SK-N-SH (cell line): ENCODE measurements around the gene KRT17. TPM values are rescaled to one million over a fixed set of nuclear protein-coding genes. Genes with fewer than 3 reads are reported as not detected.
A peak's percentile ranks its signal among the peaks of the same experiment; 100 is the strongest.

ENCODE experiments used
- CTCF ChIA-PET: fragments of 300-600, 350-600 bp; formaldehyde crosslinking; extraction: SDS; loops from one replicate; lab custom pipeline; 2021; lab: Yijun Ruan, JAX
- POLR2A ChIA-PET: fragments of 350-600 bp; sonication (Branson Sonifier 250); formaldehyde crosslinking; extraction: SDS; loops from one replicate; lab custom pipeline; 2020; ENCODE audit warnings: antibody characterized with exemption, inconsistent platforms; lab: Yijun Ruan, JAX
- DNase-seq: peaks from one replicate; pipeline ENCODE4 v3.0.0; 2012
- H2AFZ ChIP-seq: fragments of 200-600 bp; sonication (generic); 2 replicates; pipeline ENCODE4 v1.8.1; 2016; ENCODE audit warnings: antibody characterized with exemption, mild to moderate bottlenecking, low read depth
- H3F3A ChIP-seq: fragments of 200-600 bp; sonication (generic); replicated peaks from 2 replicates; pipeline ENCODE3; 2016; ENCODE audit warnings: antibody characterized with exemption, mild to moderate bottlenecking; ENCODE audit not compliant: insufficient read depth
- H3K27ac ChIP-seq, 2 experiments: fragments of 200-500 bp in 1 of 2; fragments of 200-600 bp in 1 of 2; sonication (Bioruptor generic) in 1 of 2; sonication (generic), shearing (Covaris generic) in 1 of 2; 2 replicates each; pipeline versions ENCODE4 v1.5.1 to v1.6.1; 2014 to 2016; ENCODE audit warnings: low read depth in 2 of 2, inconsistent platforms in 1 of 2, low read length in 1 of 2, mild to moderate bottlenecking in 1 of 2, mixed read lengths in 1 of 2
- H3K27me3 ChIP-seq: fragments of 200-600 bp; sonication (generic), shearing (Covaris generic); 2 replicates; pipeline ENCODE4 v1.6.1; 2016; ENCODE audit warnings: mixed run types; ENCODE audit not compliant: insufficient read depth
- H3K36me3 ChIP-seq, 2 experiments: fragments of 200-500 bp in 1 of 2; fragments of 200-600 bp in 1 of 2; sonication (Bioruptor generic) in 1 of 2; sonication (generic) in 1 of 2; replicated peaks in 1 of 2; 2 replicates each; pipeline versions ENCODE3 to v1.5.1; 2014 to 2016; ENCODE audit warnings: low read length in 1 of 2, mild to moderate bottlenecking in 1 of 2; ENCODE audit not compliant: insufficient read depth in 2 of 2, control insufficient read depth in 1 of 2
- H3K4me1 ChIP-seq, 2 experiments: fragments of 200-500 bp in 1 of 2; fragments of 200-600 bp in 1 of 2; sonication (Bioruptor generic) in 1 of 2; sonication (generic), shearing (Covaris generic) in 1 of 2; 2 replicates each; pipeline versions ENCODE4 v1.5.1 to v1.6.1; 2014 to 2016; ENCODE audit warnings: low read depth in 1 of 2, low read length in 1 of 2, mixed run types in 1 of 2; ENCODE audit not compliant: insufficient read depth in 2 of 2, control insufficient read depth in 1 of 2
- H3K4me2 ChIP-seq: fragments of 200-600 bp; sonication (generic), shearing (Covaris generic); 2 replicates; pipeline ENCODE4 v1.6.1; 2017; ENCODE audit warnings: mixed run types
- H3K4me3 ChIP-seq, 2 experiments: fragments of 200-500 bp in 1 of 2; fragments of 200-600 bp in 1 of 2; sonication (Bioruptor generic) in 1 of 2; sonication (generic), shearing (Covaris generic) in 1 of 2; 2 replicates each; pipeline versions ENCODE4 v1.5.1 to v1.8.1; 2014 to 2016; ENCODE audit warnings: low read depth in 2 of 2, inconsistent platforms in 1 of 2, low read length in 1 of 2, mild to moderate bottlenecking in 1 of 2, mixed read lengths in 1 of 2, moderate library complexity in 1 of 2
- H3K79me2 ChIP-seq: fragments of 200-600 bp; sonication (generic); 2 replicates; pipeline ENCODE4 v1.8.1; 2017; ENCODE audit warnings: mild to moderate bottlenecking; ENCODE audit not compliant: insufficient read depth
- H3K9ac ChIP-seq: fragments of 200-600 bp; sonication (generic); 2 replicates; pipeline ENCODE4 v1.6.1; 2017; ENCODE audit warnings: mixed run types
- H3K9me2 ChIP-seq: fragments of 200-600 bp; sonication (generic); 2 replicates; pipeline ENCODE4 v1.6.1; 2017; ENCODE audit warnings: mixed run types
- H3K9me3 ChIP-seq: fragments of 200-600 bp; sonication (generic); 2 replicates; pipeline ENCODE4 v1.6.1; 2017; ENCODE audit warnings: mixed run types, mild to moderate bottlenecking, moderate library complexity
- H4K20me1 ChIP-seq: fragments of 200-600 bp; sonication (generic); 2 replicates; pipeline ENCODE4 v1.6.1; 2017; ENCODE audit warnings: mild to moderate bottlenecking, mixed run types; ENCODE audit not compliant: insufficient read depth
- ELF1 ChIP-seq: IDR thresholded peaks from 2 replicates; pipeline ENCODE4 v1.4.0; 2012
- EZH2phosphoT487 ChIP-seq: fragments of 200-600 bp; sonication (generic); IDR thresholded peaks from 2 replicates; pipeline ENCODE4 v1.6.1; 2017; ENCODE audit warnings: low read depth, mixed run types, mild to moderate bottlenecking, antibody characterized with exemption, moderate library complexity, borderline replicate concordance
- FOSL2 ChIP-seq: IDR thresholded peaks from 2 replicates; pipeline ENCODE4 v1.4.0; 2012; ENCODE audit warnings: low read depth, mild to moderate bottlenecking, moderate library complexity, borderline replicate concordance
- FOXM1 ChIP-seq: IDR thresholded peaks from 2 replicates; pipeline ENCODE4 v1.4.0; 2012; ENCODE audit warnings: low read depth, mild to moderate bottlenecking
- GATA2 ChIP-seq: sonication (generic); formaldehyde crosslinking; IDR thresholded peaks from 2 replicates; pipeline ENCODE4 v1.5.0; 2020; ENCODE audit warnings: mild to moderate bottlenecking, missing genetic modification reagents
- JUND ChIP-seq: IDR thresholded peaks from 2 replicates; pipeline ENCODE4 v1.4.0; 2012
- MEF2A ChIP-seq: IDR thresholded peaks from 2 replicates; pipeline ENCODE4 v1.4.0; 2012; ENCODE audit warnings: low read depth, borderline replicate concordance
- MXI1 ChIP-seq: IDR thresholded peaks from 2 replicates; pipeline ENCODE4 v1.6.1; 2012; ENCODE audit warnings: mild to moderate bottlenecking, low read depth, low read length, improper control_type of control experiment
- NRF1 ChIP-seq: IDR thresholded peaks from 2 replicates; pipeline ENCODE4 v1.6.1; 2012; ENCODE audit warnings: low read depth, mild to moderate bottlenecking, low read length
- POLR2AphosphoS5 ChIP-seq: IDR thresholded peaks from 2 replicates; pipeline ENCODE4 v1.6.1; 2012; ENCODE audit warnings: low read depth, low read length
- RAD21 ChIP-seq: IDR thresholded peaks from 2 replicates; pipeline ENCODE4 v1.6.1; 2012; ENCODE audit warnings: mild to moderate bottlenecking, low read length
- RCOR1 ChIP-seq: fragments of 150-350 bp; IDR thresholded peaks from 2 replicates; pipeline ENCODE4 v1.6.1; 2017; ENCODE audit warnings: antibody characterized with exemption, low read length
- RFX5 ChIP-seq: IDR thresholded peaks from 2 replicates; pipeline ENCODE4 v1.6.1; 2012; ENCODE audit warnings: mild to moderate bottlenecking, improper control_type of control experiment, low read length
- SMC3 ChIP-seq: IDR thresholded peaks from 2 replicates; pipeline ENCODE4 v1.6.1; 2012; ENCODE audit warnings: low read depth, low read length, improper control_type of control experiment
- TAF1 ChIP-seq: IDR thresholded peaks from 2 replicates; pipeline ENCODE4 v1.6.1; 2012; ENCODE audit warnings: low read depth, mild to moderate bottlenecking, low read length, moderate library complexity, borderline replicate concordance
- TCF12 ChIP-seq: IDR thresholded peaks from 2 replicates; pipeline ENCODE4 v1.4.0; 2012
- TEAD4 ChIP-seq: IDR thresholded peaks from 2 replicates; pipeline ENCODE4 v1.4.0; 2012; ENCODE audit warnings: mild to moderate bottlenecking, borderline replicate concordance; ENCODE audit not compliant: insufficient read depth
- YY1 ChIP-seq: IDR thresholded peaks from 2 replicates; pipeline ENCODE4 v1.4.0; 2012; ENCODE audit warnings: low read depth, mild to moderate bottlenecking
- WGBS: methylation state at CpG from one replicate; pipeline ENCODE4 v1.1.6; 2017; ENCODE audit warnings: low lambda C conversion rate; 5-methylcytosine and 5-hydroxymethylcytosine counted together
- polyA plus RNA-seq, 3 experiments: library from polyadenylated mRNA; depleted of rRNA; stranded (reverse); fragments of >200 nt; gene quantifications; 2 replicates each; pipeline ENCODE4 v1.2.3, GENCODE V29; 2012
- TF ChIP-seq, protein P1 (sequence below): IDR thresholded peaks from 2 replicates; pipeline ENCODE4 v1.6.1; 2012; ENCODE audit warnings: mild to moderate bottlenecking, low read depth, low read length, moderate library complexity
- TF ChIP-seq, protein P2 (sequence below): fragments of 150-350 bp; IDR thresholded peaks from 2 replicates; pipeline ENCODE4 v1.6.1; 2016; ENCODE audit warnings: mild to moderate bottlenecking, low read depth, low read length
- TF ChIP-seq, protein P3 (sequence below): fragments of 200-600 bp; sonication (generic); IDR thresholded peaks from 2 replicates; pipeline ENCODE4 v1.6.1; 2017; ENCODE audit warnings: antibody characterized with exemption, mild to moderate bottlenecking, moderate library complexity

KRT17 gene
- polyA plus RNA-seq, 1 of the 3 experiments (the other 2 are of a cell fraction), result 0.39 TPM

DNA sequence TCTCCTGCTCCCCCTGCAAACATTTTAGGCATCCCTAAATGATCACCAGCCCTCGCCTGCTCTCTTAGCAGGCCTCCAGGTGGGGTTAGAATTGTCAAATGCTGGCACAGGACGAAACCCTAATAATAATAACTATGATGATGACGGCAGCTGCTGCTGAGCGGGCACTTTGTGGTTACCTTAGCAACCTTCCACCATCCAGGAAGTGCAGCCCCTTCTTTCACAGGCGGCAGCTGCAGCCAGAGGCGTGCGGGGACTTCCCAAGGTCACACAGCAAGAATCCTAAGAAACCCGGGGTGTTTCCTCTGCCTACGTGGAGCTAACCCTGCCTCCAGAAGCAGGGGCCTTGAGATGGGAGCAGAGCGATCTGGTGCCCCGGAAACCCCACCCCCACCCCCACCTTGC is 41.9 kb upstream of the KRT17 start (continued):
- TF ChIP-seq TEAD4 (no peak), YY1 (no peak), FOSL2 (no peak), JUND (no peak)
- TF ChIP-seq, protein P1, sequence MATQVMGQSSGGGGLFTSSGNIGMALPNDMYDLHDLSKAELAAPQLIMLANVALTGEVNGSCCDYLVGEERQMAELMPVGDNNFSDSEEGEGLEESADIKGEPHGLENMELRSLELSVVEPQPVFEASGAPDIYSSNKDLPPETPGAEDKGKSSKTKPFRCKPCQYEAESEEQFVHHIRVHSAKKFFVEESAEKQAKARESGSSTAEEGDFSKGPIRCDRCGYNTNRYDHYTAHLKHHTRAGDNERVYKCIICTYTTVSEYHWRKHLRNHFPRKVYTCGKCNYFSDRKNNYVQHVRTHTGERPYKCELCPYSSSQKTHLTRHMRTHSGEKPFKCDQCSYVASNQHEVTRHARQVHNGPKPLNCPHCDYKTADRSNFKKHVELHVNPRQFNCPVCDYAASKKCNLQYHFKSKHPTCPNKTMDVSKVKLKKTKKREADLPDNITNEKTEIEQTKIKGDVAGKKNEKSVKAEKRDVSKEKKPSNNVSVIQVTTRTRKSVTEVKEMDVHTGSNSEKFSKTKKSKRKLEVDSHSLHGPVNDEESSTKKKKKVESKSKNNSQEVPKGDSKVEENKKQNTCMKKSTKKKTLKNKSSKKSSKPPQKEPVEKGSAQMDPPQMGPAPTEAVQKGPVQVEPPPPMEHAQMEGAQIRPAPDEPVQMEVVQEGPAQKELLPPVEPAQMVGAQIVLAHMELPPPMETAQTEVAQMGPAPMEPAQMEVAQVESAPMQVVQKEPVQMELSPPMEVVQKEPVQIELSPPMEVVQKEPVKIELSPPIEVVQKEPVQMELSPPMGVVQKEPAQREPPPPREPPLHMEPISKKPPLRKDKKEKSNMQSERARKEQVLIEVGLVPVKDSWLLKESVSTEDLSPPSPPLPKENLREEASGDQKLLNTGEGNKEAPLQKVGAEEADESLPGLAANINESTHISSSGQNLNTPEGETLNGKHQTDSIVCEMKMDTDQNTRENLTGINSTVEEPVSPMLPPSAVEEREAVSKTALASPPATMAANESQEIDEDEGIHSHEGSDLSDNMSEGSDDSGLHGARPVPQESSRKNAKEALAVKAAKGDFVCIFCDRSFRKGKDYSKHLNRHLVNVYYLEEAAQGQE, result no peak

DNA sequence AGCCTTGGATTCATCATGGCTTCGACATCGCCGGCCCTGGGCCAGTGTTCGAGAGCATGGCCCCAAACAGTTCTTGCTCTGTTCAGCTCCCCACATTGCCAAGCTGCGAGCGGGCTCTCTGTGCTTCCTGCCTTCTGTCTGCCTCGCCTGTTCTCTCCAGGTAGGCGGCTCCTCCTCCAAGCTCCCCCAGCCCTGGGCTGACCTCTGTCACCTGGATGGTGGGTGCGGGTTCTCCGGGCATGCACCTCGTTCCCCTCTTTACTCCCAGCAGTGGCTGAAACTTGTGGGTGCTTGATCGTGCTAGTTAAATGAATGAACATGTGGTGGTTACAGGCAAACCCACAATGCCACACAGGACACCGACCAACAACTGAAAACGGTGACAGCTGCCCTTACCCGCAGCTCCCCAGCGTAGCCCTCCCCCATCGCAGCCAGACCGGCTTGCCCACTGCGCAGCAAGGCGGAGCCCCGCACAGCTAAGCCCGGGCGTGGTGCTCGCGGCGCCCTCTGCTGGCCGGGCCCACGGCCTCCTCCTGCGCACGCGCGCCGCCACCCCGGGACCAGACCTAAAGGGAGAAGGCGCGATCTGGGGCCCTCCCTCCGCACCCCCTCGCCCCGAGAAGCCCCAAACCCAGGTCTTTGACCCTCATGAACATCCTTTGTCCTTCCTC is 41.3 kb upstream of the KRT17 start:
- WGBS, result 9% methylated on average over 26 of the region's 39 CpGs
- H3K4me3 ChIP-seq, result peak overlapping the region; percentile 44 to 58
- ChIA-PET POLR2A (interaction anchor here (0.7 to 1.6 kb wide), 6 partner anchors 23 to 847 kb away, joined by 3 to 8 read pairs (median 4); partner anchors contain the start of gene EIF1), CTCF (interaction anchor here (0.6 to 13.9 kb wide), 48 partner anchors 8 to 1046 kb away, joined by 3 to 534 read pairs (median 4); partner anchors contain the start of genes EIF1, KRT13 and KRT9)
- no peaks in the 10 kb centered on the region for H3K36me3 ChIP-seq
- H3K27me3 ChIP-seq, result no peaks in the 10 kb centered on the region; the same call in 1 of the 2 replicates
- no peaks in the 10 kb centered on the region for H4K20me1 ChIP-seq
- H3K9me2 ChIP-seq, result no peaks in the 10 kb centered on the region
- H3K9ac ChIP-seq, result peak overlapping the region; percentile 27
- peaks cover 4 to 14% of the 10 kb centered on the region in 2 experiments; a peak in 2 of 4 replicates for H3K4me1 ChIP-seq
- H3K27ac ChIP-seq, result peak overlapping the region; percentile 49 to 77
- H3K9me3 ChIP-seq, result no peaks in the 10 kb centered on the region
- DNase-seq, result peak; percentile 96
- H3F3A ChIP-seq, result no peaks in the 10 kb centered on the region
- H2AFZ ChIP-seq, result peak overlapping the region; percentile 99
- H3K79me2 ChIP-seq, result no peaks in the 10 kb centered on the region
- peak overlapping the region; percentile 88 for H3K4me2 ChIP-seq
- TF ChIP-seq TCF12, result no peak
- no peak for TF ChIP-seq ELF1
- TF ChIP-seq NRF1, result peak; percentile 88
- no peak for TF ChIP-seq FOXM1
- TF ChIP-seq RAD21, result peak; percentile 29; the same call in 1 of the 2 replicates
- TF ChIP-seq TEAD4, result no peak
- TF ChIP-seq, protein P2, sequence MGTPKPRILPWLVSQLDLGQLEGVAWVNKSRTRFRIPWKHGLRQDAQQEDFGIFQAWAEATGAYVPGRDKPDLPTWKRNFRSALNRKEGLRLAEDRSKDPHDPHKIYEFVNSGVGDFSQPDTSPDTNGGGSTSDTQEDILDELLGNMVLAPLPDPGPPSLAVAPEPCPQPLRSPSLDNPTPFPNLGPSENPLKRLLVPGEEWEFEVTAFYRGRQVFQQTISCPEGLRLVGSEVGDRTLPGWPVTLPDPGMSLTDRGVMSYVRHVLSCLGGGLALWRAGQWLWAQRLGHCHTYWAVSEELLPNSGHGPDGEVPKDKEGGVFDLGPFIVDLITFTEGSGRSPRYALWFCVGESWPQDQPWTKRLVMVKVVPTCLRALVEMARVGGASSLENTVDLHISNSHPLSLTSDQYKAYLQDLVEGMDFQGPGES, result no peak
- no peak; the same call in 1 of the 2 replicates for TF ChIP-seq RCOR1
- no peak for TF ChIP-seq RFX5
- TF ChIP-seq, protein P3, sequence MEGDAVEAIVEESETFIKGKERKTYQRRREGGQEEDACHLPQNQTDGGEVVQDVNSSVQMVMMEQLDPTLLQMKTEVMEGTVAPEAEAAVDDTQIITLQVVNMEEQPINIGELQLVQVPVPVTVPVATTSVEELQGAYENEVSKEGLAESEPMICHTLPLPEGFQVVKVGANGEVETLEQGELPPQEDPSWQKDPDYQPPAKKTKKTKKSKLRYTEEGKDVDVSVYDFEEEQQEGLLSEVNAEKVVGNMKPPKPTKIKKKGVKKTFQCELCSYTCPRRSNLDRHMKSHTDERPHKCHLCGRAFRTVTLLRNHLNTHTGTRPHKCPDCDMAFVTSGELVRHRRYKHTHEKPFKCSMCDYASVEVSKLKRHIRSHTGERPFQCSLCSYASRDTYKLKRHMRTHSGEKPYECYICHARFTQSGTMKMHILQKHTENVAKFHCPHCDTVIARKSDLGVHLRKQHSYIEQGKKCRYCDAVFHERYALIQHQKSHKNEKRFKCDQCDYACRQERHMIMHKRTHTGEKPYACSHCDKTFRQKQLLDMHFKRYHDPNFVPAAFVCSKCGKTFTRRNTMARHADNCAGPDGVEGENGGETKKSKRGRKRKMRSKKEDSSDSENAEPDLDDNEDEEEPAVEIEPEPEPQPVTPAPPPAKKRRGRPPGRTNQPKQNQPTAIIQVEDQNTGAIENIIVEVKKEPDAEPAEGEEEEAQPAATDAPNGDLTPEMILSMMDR, result peak; percentile 89
- TF ChIP-seq, protein P1, result no peak
- no peak for TF ChIP-seq GATA2 (CRISPR knock-in tag)
- no peak for TF ChIP-seq EZH2phosphoT487
- TF ChIP-seq TAF1, result peak; percentile 45; the same call in 1 of the 2 replicates
- no peak for TF ChIP-seq MEF2A
- TF ChIP-seq POLR2AphosphoS5, result peak; percentile 42; the same call in 1 of the 2 replicates
- peak; percentile 38; the same call in 1 of the 2 replicates for TF ChIP-seq SMC3
- TF ChIP-seq MXI1, result peak; percentile 77
